Frontal cortex (tissue), 4 donors: ENCODE data around the gene PHF14. TPM values are rescaled to one million over a fixed set of nuclear protein-coding genes. Genes with fewer than 3 reads are reported as not detected.

Experiments used
- DNase-seq, 2 donors: peaks; one replicate each; pipeline ENCODE4 v3.0.0; 2012; ENCODE audit warnings: low spot score in 2 of 2
- FAIRE-seq: peaks from 2 replicates; lab custom pipeline; 2012; peaks lifted over from hg19 to GRCh38; lab: Jason Lieb, UNC
- total RNA-seq: library from RNA; depleted of rRNA; stranded (reverse); fragments of >200 nt; gene quantifications from one replicate; pipeline ENCODE4 v1.2.3, GENCODE V29; 2014
- donor health status: control.
- donor health status: control.
- donor health status: control.

The PHF14 gene
- total RNA-seq, 1 donor from 2014 or later = 166 TPM

DNA sequence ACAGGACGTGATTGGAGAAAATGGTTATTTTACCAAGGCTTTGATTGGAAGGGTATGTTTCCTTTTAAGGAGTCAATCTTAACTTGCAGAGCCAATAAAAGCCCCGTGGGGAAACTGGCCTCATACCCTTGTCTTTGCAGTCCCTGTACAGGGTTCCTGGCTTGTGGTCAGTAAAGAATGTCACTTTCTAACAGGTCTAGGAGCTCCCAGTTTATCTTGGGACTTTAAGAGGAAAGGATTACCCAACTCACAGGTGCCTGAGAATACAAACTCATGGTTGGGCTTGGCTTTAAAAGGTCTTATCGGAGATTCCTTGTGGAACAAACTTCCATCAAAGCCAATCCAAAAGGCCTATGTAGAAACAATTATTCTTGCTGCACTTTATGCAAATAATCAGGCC is 221.8 kb downstream of the PHF14 start:
- DNase-seq (no peak), FAIRE-seq (no peak)

DNA sequence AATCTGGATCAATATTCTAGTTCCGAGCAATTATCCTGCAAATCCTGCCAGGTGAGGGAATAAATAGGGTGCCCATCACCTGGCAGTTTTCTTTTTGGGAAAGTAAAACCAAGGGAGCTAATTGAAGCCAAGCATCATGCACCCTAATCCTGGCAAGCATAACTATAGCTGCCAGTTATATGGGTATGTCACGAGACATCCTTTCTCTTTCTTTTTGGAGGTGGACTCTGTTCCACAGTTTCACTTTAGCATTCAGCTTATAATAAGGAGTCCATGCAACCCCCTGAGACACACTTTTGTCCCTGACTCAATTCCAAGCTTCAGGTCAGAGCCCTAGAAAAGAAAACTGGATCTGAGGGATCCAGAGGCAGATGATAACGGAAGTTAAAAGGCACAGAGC is 222.5 kb downstream of the PHF14 start:
- FAIRE-seq (no peak), DNase-seq (no peak)

DNA sequence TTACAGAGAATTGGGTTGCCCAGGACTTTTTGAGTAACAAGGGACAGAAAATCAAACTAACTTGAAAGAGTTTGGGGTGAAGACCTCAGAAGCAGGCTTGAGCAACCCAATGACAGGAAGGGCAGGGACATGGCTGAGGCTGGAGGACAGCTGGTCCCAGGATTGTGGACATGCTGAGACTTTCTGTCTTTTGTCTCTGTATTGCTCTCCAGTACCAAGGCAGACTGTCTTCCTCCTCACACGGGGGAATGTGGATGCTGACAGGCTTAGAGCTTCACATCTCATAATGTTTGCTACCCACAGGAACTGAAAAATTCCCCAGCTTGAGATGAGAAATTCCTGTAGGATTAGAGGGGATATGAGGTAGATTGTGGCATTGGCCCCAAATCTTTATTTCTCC is 229.6 kb downstream of the PHF14 start:
- FAIRE-seq (no peak), DNase-seq (no peak)

DNA sequence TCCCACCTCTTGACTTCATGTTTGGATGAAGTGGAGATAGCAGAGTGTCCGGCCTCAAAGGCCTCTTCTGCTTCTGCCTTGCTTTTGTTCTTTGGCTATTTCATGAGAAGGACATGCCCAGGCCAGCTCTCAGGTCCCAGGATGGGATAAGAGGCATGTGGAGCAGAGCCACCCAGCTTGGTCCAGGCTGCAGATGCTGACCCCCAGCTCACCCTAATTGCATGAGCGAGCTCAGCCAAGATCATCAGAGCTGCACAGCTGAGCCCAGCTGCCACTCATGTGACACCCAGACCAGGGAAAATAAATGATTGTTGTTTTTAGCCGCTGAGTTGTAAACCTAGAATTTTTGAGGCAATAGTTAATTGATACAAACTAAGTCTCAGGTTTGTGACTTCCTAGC is 230.0 kb downstream of the PHF14 start:
- no peak for DNase-seq
- FAIRE-seq = no peak

DNA sequence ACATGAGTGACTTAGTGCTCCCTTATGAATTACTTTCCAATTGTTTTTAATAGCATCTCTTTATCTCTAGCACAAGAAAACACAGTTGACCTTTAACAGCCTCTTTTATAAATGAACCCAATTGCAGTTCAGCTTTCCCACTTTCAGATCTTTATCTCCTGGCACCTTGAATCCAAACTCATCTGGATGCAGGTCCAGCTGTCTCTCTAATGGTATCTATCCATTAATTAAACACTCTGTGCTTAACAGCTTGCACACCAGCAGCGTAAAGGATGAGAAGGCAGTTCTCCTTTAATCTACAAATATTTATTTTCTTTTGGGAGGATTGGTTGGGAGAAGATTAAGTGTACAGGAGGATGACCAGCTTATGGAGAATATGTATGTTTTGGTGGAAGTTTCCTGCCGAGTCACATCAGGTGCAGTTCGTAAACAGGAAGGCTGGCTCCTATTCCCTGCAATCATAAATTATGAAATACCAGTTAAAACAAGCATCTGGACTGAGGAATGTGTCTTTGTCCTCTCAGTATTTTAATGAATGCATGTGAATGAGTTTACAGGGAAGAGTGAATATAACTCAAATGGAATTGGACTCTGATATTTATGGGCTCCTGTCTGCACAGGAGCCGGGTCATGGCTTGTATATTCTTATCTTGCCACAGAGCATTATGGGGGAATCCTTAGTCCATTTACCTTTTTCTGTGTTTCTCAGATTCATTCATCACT is 232.7 kb downstream of the PHF14 start:
- FAIRE-seq = no peak
- no peak for DNase-seq

DNA sequence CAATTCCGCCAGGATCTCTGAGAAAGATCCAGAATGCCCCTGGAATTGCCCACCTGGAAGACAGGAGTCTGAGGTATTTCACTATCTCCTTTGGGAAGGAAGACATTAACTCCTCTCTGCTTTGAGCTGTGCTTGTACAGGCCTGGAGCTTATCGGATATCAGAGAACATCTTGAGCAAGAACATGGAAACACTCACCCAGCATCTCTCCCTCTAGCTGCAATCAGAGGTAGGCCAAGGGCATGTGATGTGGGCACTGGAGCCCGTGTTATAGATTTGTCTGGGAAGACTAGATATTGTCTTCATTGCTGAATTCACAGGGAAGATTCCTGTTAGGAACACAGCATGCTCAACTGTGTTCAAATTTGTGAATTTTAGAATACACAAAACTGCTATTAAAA is 233.9 kb downstream of the PHF14 start:
- DNase-seq (no peak), FAIRE-seq (no peak)

DNA sequence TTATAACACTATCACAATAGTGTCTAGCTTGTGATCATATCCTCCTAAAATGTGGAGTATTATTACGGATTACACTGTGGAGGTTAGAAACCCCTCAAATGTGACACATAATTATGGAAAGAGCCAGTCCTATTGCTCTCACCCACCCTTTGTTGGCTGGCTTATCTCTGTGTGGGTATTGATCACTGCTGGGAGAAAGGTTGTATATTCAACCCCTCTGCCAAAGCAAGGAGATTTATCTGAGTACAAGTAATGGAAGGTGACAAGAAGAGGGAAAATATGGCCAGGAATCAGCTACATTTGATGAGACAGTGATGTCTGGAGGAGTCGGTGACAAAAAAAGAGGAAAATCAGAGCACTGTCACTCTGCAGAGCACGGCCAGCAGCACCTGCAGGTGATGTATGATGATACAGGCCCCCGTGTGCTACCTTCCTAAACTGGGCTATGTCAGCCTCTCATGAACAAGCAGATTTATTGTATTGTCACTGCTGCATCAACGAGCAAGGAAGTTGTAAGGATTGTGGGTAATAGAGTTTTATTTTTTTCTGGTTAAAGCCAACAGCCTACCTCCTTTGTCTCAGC is 235.3 kb downstream of the PHF14 start:
- FAIRE-seq = no peak

DNA sequence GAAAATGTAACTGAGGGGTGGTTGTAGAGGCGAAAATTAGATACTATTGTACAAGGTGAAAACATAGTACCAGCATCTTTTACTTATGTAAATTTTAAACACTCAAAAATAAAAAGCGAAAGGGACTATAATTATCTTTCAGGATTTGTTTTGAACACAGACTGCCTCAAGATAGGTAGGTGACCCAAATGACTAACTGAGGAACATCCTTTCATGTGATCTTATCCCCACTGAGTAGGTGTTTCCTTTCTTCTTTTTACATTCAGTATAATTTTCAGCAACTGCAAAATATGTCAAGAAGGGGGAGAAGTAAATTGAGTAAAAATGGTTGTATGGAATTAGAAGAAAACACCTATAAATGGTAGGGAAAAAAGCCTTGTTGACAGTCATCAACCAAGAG is 236.7 kb downstream of the PHF14 start:
- no peak for FAIRE-seq
- DNase-seq = no peak

More for the DNA sequence above, 235.3 kb downstream of the PHF14 start:
- DNase-seq = no peak

DNA sequence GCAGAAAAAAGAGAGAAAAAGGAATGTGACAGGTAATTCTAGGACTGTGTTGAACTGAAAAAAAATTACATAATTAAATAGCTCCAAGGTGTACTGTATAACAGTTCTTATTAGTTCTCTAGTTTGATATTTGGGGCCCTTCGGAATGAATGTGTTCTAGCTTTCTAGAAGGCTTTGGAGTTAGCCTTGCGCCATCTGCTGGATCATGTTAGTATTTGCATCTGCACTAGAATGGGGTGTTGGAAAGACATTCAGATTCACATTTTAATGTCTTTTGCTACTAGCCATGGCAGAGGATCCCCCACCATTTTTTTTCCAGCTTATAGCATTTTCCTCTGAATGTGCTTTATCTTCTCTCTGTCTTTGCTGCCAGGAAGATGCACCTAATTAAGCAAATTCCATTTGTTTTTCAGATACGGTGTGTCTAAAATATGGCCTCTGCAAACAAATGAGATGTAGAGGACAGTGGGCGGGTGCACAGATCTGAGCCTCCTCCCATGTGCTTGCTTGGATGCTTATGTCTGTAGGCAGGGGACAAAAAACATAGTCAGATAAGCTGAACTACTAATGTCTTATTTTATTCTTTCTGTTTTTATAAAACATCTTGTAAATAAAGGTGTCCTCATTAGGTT is 238.5 kb downstream of the PHF14 start:
- FAIRE-seq = peak; percentile 55
- DNase-seq = peak in 1 of 2 donors; percentile 29

DNA sequence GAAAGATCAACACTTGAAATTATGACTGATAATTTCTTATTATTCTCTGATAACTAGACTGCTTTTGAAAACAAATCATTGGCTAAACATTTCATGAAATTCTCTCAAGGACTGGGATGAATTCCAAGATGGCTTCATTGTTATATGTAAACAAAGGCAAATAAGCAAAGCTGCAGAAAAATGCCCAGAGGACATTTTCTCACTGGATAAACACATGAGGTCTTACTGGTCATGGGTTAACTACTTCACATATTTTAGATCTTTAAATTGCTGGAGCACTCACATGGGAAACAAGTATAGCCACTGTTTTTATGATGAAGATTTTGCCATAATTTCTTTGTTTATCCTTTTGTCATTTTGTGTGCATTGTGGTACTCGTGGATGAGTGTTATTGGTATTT is 239.1 kb downstream of the PHF14 start:
- DNase-seq (no peak), FAIRE-seq (no peak)

DNA sequence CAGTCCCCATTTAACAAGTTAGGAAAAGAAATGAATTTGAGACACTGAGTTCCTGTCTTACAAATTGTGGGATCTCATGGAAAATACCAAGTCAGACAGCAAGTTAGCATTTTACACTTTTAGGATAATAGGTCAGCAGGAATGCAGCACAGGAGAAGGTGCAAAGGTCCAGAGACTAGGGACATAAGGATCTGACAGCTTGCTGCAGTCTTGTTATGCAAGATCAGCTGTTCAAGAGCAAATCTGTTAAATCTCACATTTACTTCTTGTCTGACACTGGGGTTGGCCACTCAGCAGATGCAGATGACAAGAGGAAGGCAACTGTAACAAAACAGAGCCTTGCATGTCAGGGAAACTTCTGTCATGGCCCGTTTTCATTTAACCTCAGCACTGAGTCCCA is 239.6 kb downstream of the PHF14 start:
- DNase-seq (no peak), FAIRE-seq (no peak)

DNA sequence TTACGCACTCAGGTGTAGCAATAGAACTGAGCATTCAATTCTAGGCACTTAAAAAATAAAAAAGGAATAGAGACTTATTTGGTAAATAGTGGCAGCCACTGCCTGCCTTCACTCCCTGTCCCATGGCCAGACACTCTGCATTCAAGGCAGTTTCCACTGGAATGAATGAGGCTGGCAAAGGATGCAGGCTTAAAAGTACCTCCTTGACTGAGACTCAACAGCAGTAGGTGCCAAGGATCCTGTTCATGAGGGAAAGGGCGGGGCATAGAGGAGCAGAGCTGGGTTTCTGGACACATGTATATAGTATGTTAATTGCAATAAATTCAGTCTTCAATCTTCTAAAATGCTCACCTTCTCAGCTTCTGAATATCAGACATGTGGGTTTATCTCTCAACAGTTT is 242.6 kb downstream of the PHF14 start:
- FAIRE-seq = no peak
- DNase-seq = no peak

DNA sequence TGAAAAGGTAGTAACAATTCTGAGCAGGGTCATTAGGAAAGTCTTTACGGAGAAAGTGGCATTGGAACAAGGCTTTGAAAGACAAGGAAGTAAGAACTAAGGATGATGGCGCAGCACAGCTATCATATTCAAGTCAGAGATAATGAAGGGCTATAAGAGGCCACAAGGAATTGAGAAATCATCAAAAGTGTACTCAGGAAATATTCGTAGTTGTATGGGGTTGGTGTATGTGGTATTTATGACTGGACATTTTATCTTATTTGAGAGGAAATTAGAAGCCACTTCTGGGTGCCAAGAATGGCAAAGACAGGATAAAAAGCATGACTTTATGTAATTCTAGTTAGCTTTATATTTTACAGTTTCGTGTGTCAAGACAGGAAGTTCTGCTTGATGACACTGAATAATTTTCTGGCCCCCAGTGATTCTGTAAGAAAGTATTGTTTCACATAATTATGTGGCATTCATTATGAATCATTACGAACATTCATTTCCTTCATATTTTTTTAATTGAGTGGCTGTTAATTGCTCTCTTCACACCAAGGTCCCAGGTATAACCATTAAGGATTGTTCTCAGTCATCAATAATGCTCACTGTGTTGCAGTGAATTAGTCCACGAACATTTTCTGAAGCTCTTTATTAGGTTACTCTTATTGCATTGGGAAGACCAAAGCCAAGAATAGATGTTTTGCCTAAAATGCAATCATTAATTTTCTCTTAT is 244.3 kb downstream of the PHF14 start:
- no peak for DNase-seq
- FAIRE-seq = no peak
